Left renal pelvis (tissue), 4 donors: Measurements from ENCODE around the gene PLA2G2E. TPM values are rescaled to one million over a fixed set of nuclear protein-coding genes. Genes with fewer than 3 reads are reported as not detected.
A peak's percentile ranks its signal among the peaks of the same experiment; 100 is the strongest.
"Not testable (repeated sequence)": the region's sequence is repeated elsewhere in the genome, so short reads cannot be mapped to it uniquely, and the experiment has no call there.

Source experiments
- DNase-seq, 4 donors: peaks; one replicate each; pipeline ENCODE4 v3.0.0-alpha.2; 2013; ENCODE audit warnings: low read depth in 4 of 4, low spot score in 3 of 4
- polyA plus RNA-seq, 4 donors: library from polyadenylated mRNA; unstranded; fragments of 120-200 nt; gene quantifications; one replicate each; pipeline ENCODE4 v1.2.1, GENCODE V29; 2013; ENCODE audit not compliant: insufficient read length in 4 of 4

Gene PLA2G2E
- polyA plus RNA-seq, 4 donors, result not detected

- no peak for DNase-seq
Observed at GRCh38 chr1:19888112-19888511, 35.3 kb downstream of the PLA2G2E start.

- DNase-seq, result no peak
Observed at GRCh38 chr1:19885821-19886220, 37.6 kb downstream of the PLA2G2E start.

- DNase-seq, result no peak
Observed at GRCh38 chr1:19884312-19884711, 39.1 kb downstream of the PLA2G2E start.

GRCh38 chr1:19882111-19883071 is 41.0 kb downstream of the PLA2G2E start, which contains the start of gene OTUD3:
OTUD3 (plus strand) TSS chr1:19882395; CDS start chr1:19882514, 119 bp downstream.
- DNase-seq, result peak; percentile 95 to 99 (median 98)

- DNase-seq, result not testable (repeated sequence)
Observed at GRCh38 chr1:19880841-19881240, 42.6 kb downstream of the PLA2G2E start.

GRCh38 chr1:19879661-19880060 is 43.8 kb downstream of the PLA2G2E start:
- DNase-seq, result no peak

GRCh38 chr1:19879227-19879626 is 44.2 kb downstream of the PLA2G2E start:
- no peak for DNase-seq

GRCh38 chr1:19878637-19878985 is 44.8 kb downstream of the PLA2G2E start:
- DNase-seq, result no peak

- no peak for DNase-seq
Observed at GRCh38 chr1:19877821-19878636, 45.4 kb downstream of the PLA2G2E start.

GRCh38 chr1:19877181-19877750 is 46.2 kb downstream of the PLA2G2E start:
- DNase-seq, result no peak

- DNase-seq, result no peak
Observed at GRCh38 chr1:19872190-19872589, 51.2 kb downstream of the PLA2G2E start.

Other genes starting within 250 kb of the PLA2G2E start
- 10 to 100 TPM in 3 of 4 donors, 1 to 10 TPM in 1; 5.2 to 23.8 (median 16.1) TPM for gene TMCO4, start 123.7 kb downstream of the PLA2G2E start, polyA plus RNA-seq
- gene RNF186, start 108.3 kb downstream of the PLA2G2E start, polyA plus RNA-seq, result under 1 TPM in 3 of 4 donors, not detected in 1; 0.12 to 0.34 (median 0.29) TPM
- 10 to 100 TPM; 17.0 to 30.7 (median 21.3) TPM for gene OTUD3, start 41.2 kb downstream of the PLA2G2E start, polyA plus RNA-seq
- under 1 TPM in 2 of 4 donors, not detected in 2; 0.18 to 0.25 TPM for gene PLA2G2A, start 56.0 kb upstream of the PLA2G2E start, polyA plus RNA-seq
- not detected for gene PLA2G5, start 146.6 kb upstream of the PLA2G2E start, polyA plus RNA-seq
- under 1 TPM in 2 of 4 donors, not detected in 2; 0.08 to 0.11 TPM for gene PLA2G2D, start 195.9 kb upstream of the PLA2G2E start, polyA plus RNA-seq
- 1 to 10 TPM in 1 of 4 donors, under 1 TPM in 2, not detected in 1; 0.13 to 1.0 (median 0.93) TPM for gene PLA2G2F, start 215.7 kb upstream of the PLA2G2E start, polyA plus RNA-seq